HepG2 (cell line): Measurements from ENCODE around the gene TIMM23. TPM values are rescaled to one million over a fixed set of nuclear protein-coding genes. Genes with fewer than 3 reads are reported as not detected.

Experiments used
- BRCA1 ChIP-seq: sonication (generic); formaldehyde crosslinking; IDR thresholded peaks from 2 replicates; pipeline ENCODE4 v1.4.0; 2020; ENCODE audit warnings: missing genetic modification reagents
- GFI1 ChIP-seq: sonication (generic); formaldehyde crosslinking; IDR thresholded peaks from 2 replicates; pipeline ENCODE4 v1.5.0; 2020; ENCODE audit warnings: missing genetic modification reagents, mild to moderate bottlenecking, borderline replicate concordance
- KAT2B ChIP-seq: fragments of 150-350 bp; IDR thresholded peaks from 2 replicates; pipeline ENCODE4 v1.6.1; 2014; ENCODE audit warnings: low read depth, low read length, borderline replicate concordance
- MYNN ChIP-seq: sonication (generic); formaldehyde crosslinking; IDR thresholded peaks from 2 replicates; pipeline ENCODE4 v1.4.0; 2020; ENCODE audit warnings: mild to moderate bottlenecking, low read depth, missing genetic modification reagents
- SMAD3 ChIP-seq: sonication (generic); formaldehyde crosslinking; IDR thresholded peaks from 2 replicates; pipeline ENCODE4 v1.4.0; 2020; ENCODE audit warnings: missing genetic modification reagents
- XRCC5 ChIP-seq: fragments of 200-400 bp; formaldehyde crosslinking; optimal IDR thresholded peaks from 2 replicates; pipeline ENCODE3; 2017; ENCODE audit warnings: mild to moderate bottlenecking, low read length
- ZFP37 ChIP-seq: sonication (generic); formaldehyde crosslinking; IDR thresholded peaks from 2 replicates; pipeline ENCODE4 v1.4.0; 2020; ENCODE audit warnings: missing genetic modification reagents, borderline replicate concordance
- ZNF263 ChIP-seq: sonication (generic); formaldehyde crosslinking; IDR thresholded peaks from 2 replicates; pipeline ENCODE4 v1.4.0; 2020; ENCODE audit warnings: missing genetic modification reagents
- ZNF264 ChIP-seq: sonication (generic); formaldehyde crosslinking; IDR thresholded peaks from 2 replicates; pipeline ENCODE4 v1.4.0; 2020; ENCODE audit warnings: missing genetic modification reagents
- ZNF589 ChIP-seq: sonication (generic); formaldehyde crosslinking; conservative IDR thresholded peaks from 2 replicates; pipeline ENCODE4 v1.8.0; 2022; ENCODE audit warnings: mild to moderate bottlenecking, moderate library complexity, missing genetic modification reagents
- ZNF598 ChIP-seq: sonication (generic); formaldehyde crosslinking; IDR thresholded peaks from 2 replicates; pipeline ENCODE4 v1.5.1; 2020; ENCODE audit warnings: mild to moderate bottlenecking, missing genetic modification reagents, borderline replicate concordance
- polyA plus RNA-seq, 8 experiments: library from polyadenylated mRNA; depleted of rRNA in 3 of 8; stranded (reverse) in 7 of 8; unstranded in 1 of 8; fragments of >200 nt; fragmentation: Illumina TruSeq in 4 of 8; extraction: Trizol in 4 of 8; gene quantifications; 2 replicates each; pipeline versions ENCODE4 v1.2.1 to v1.2.3, GENCODE V29; 2011 to 2016; ENCODE audit warnings: low read depth in 4 of 8, missing spikeins in 1 of 8, mixed read lengths in 1 of 8; ENCODE audit not compliant: insufficient read depth in 1 of 8
- total RNA-seq, 5 experiments: library from RNA; depleted of rRNA; stranded (reverse); fragments of >200 nt; fragmentation: Illumina TruSeq; extraction: Trizol; gene quantifications; 2 replicates each; pipeline ENCODE4 v1.2.3, GENCODE V29; 2016; ENCODE audit warnings: low read depth in 1 of 5
- TF ChIP-seq, protein P1 (sequence below): IDR thresholded peaks from 2 replicates; pipeline ENCODE4 v1.6.1; 2016; ENCODE audit warnings: missing compliant biosample characterization, missing genetic modification reagents, borderline replicate concordance
- TF ChIP-seq, protein P2 (sequence below): sonication (generic); formaldehyde crosslinking; IDR thresholded peaks from 2 replicates; pipeline ENCODE4 v1.4.0; 2020; ENCODE audit warnings: missing genetic modification reagents, mild to moderate bottlenecking, borderline replicate concordance

The TIMM23 gene
- total and polyA plus RNA-seq, 2 of the 13 experiments (the other 11 are each of a cell fraction or from before 2014, with no cell fraction given): 80.2 to 98.6 TPM

DNA sequence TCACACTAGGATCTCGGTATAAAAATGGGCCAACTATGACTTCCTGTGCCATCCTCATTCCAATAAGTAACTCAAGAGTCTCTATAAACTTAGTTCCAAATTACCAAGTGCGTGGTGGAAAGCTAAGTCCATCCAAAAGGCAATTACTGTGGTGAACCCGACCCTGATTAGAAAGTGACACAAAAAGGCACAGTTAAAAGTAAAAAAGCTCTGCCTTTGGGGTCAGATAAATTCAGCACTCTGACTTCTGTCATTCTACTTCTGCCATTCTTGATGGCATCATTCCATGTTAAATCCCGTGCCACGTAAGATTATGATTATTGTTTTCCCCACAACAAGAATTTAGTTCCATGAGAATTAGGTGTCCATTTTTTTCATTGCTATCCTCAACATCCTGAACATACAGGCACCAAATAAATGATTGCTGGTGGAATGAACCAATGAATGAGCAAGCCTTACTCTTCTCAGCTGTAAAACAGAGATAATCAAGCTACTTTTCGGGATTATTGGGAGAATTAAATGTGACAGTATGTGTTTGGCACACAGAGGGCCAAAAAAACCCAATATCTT lies 57.3 kb downstream of the TIMM23 start (continued):
- TF ChIP-seq BRCA1 (CRISPR knock-in tag): no peak
- no peak for TF ChIP-seq ZNF263 (CRISPR knock-in tag)
- TF ChIP-seq, protein P1, sequence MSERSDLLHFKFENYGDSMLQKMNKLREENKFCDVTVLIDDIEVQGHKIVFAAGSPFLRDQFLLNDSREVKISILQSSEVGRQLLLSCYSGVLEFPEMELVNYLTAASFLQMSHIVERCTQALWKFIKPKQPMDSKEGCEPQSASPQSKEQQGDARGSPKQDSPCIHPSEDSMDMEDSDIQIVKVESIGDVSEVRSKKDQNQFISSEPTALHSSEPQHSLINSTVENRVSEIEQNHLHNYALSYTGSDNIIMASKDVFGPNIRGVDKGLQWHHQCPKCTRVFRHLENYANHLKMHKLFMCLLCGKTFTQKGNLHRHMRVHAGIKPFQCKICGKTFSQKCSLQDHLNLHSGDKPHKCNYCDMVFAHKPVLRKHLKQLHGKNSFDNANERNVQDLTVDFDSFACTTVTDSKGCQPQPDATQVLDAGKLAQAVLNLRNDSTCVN: no peak
- no peak for TF ChIP-seq GFI1 (CRISPR knock-in tag)
- 0 out of 2 replicates have a peak, but pooled peaks have one; percentile 19 for TF ChIP-seq ZNF264 (CRISPR knock-in tag)
- TF ChIP-seq MYNN: no peak
- TF ChIP-seq ZNF598: no peak
- TF ChIP-seq KAT2B: no peak
- TF ChIP-seq XRCC5: peak; percentile 8
- no peak for TF ChIP-seq ZFP37 (CRISPR knock-in tag)
- no peak for TF ChIP-seq ZNF589 (CRISPR knock-in tag)
- TF ChIP-seq, protein P2, sequence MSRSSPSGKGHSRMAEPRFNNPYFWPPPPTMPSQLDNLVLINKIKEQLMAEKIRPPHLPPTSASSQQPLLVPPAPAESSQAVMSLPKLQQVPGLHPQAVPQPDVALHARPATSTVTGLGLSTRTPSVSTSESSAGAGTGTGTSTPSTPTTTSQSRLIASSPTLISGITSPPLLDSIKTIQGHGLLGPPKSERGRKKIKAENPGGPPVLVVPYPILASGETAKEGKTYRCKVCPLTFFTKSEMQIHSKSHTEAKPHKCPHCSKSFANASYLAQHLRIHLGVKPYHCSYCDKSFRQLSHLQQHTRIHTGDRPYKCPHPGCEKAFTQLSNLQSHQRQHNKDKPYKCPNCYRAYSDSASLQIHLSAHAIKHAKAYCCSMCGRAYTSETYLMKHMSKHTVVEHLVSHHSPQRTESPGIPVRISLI: no peak
- TF ChIP-seq SMAD3 (CRISPR knock-in tag): no peak
